Esophagus squamous epithelium (tissue), 4 donors: ENCODE data around the gene SPECC1.

ENCODE experiments used
- POLR2A ChIP-seq, 4 donors: fragments of 450-650 bp; IDR thresholded peaks; one replicate each; pipeline ENCODE4 v1.6.1; 2017; ENCODE audit warnings: antibody characterized with exemption in 4 of 4, mild to moderate bottlenecking in 4 of 4, moderate library complexity in 3 of 4
- TF ChIP-seq, protein P1 (sequence below), 6 experiments: fragments of 450-650 bp in 4 of 6; fragments of 200-600 bp in 2 of 6; sonication (generic) in 2 of 6; IDR thresholded peaks; one replicate each; pipeline ENCODE4 v1.5.1; 2016 to 2019; ENCODE audit warnings: antibody characterized with exemption in 6 of 6, mild to moderate bottlenecking in 4 of 6, moderate library complexity in 4 of 6

GRCh38 chr17:20300436-20300934 lies 291.3 kb downstream of the SPECC1 start:
- TF ChIP-seq, protein P1, sequence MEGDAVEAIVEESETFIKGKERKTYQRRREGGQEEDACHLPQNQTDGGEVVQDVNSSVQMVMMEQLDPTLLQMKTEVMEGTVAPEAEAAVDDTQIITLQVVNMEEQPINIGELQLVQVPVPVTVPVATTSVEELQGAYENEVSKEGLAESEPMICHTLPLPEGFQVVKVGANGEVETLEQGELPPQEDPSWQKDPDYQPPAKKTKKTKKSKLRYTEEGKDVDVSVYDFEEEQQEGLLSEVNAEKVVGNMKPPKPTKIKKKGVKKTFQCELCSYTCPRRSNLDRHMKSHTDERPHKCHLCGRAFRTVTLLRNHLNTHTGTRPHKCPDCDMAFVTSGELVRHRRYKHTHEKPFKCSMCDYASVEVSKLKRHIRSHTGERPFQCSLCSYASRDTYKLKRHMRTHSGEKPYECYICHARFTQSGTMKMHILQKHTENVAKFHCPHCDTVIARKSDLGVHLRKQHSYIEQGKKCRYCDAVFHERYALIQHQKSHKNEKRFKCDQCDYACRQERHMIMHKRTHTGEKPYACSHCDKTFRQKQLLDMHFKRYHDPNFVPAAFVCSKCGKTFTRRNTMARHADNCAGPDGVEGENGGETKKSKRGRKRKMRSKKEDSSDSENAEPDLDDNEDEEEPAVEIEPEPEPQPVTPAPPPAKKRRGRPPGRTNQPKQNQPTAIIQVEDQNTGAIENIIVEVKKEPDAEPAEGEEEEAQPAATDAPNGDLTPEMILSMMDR (IDR thresholded peaks at IDR 0.05), result no peak
- no peak for TF ChIP-seq POLR2A (IDR thresholded peaks at IDR 0.05)
